HPDE6-E6E7 (cell line): ENCODE results near the gene ITPK1.
"Not testable (repeated sequence)": the region's sequence is repeated elsewhere in the genome, so short reads cannot be mapped to it uniquely, and the experiment has no call there.

Experiments
- DNase-seq: peaks from one replicate; pipeline ENCODE4 v3.0.0; 2011; ENCODE audit warnings: missing footprints; ENCODE audit errors: extremely low spot score

Gene ITPK1

GRCh38 chr14:93084866-93085857, 30.6 kb downstream of the ITPK1 start:
- DNase-seq, result no peak

GRCh38 chr14:93084402-93084801, 31.3 kb downstream of the ITPK1 start:
- no peak for DNase-seq

- DNase-seq, result no peak
Measured at GRCh38 chr14:93083917-93084316, 31.8 kb downstream of the ITPK1 start.

GRCh38 chr14:93082576-93083001, 33.1 kb downstream of the ITPK1 start:
- no peak for DNase-seq

GRCh38 chr14:93081876-93082570, 33.7 kb downstream of the ITPK1 start:
- DNase-seq, result no peak

GRCh38 chr14:93079865-93080403, 35.8 kb downstream of the ITPK1 start:
- no peak for DNase-seq

- DNase-seq, result no peak
Measured at GRCh38 chr14:93079321-93079720, 36.4 kb downstream of the ITPK1 start.

GRCh38 chr14:93078870-93079269, 36.9 kb downstream of the ITPK1 start:
- no peak for DNase-seq

- DNase-seq, result no peak
Measured at GRCh38 chr14:93076755-93077154, 39.0 kb downstream of the ITPK1 start.

- no peak for DNase-seq
Measured at GRCh38 chr14:93075891-93076290, 39.8 kb downstream of the ITPK1 start.

GRCh38 chr14:93073910-93074769, 41.6 kb downstream of the ITPK1 start:
- DNase-seq, result no peak

- no peak for DNase-seq
Measured at GRCh38 chr14:93073358-93073707, 42.4 kb downstream of the ITPK1 start.

- DNase-seq, result no peak
Measured at GRCh38 chr14:93072659-93073357, 42.9 kb downstream of the ITPK1 start.

GRCh38 chr14:93068711-93069110, 47.0 kb downstream of the ITPK1 start:
- DNase-seq, result no peak

GRCh38 chr14:93067088-93067487, 48.6 kb downstream of the ITPK1 start:
- no peak for DNase-seq

- no peak for DNase-seq
Measured at GRCh38 chr14:93065272-93065730, 50.4 kb downstream of the ITPK1 start.

- DNase-seq, result no peak
Measured at GRCh38 chr14:93064411-93065271, 51.1 kb downstream of the ITPK1 start.

GRCh38 chr14:93063393-93063792, 52.3 kb downstream of the ITPK1 start:
- no peak for DNase-seq

GRCh38 chr14:93062890-93063289, 52.8 kb downstream of the ITPK1 start:
- DNase-seq, result no peak

GRCh38 chr14:93062013-93062412, 53.7 kb downstream of the ITPK1 start:
- DNase-seq, result not testable (repeated sequence)
